ENCODE data around the gene HBG2. TPM values are rescaled to one million over a fixed set of nuclear protein-coding genes. Genes with fewer than 3 reads are reported as not detected.
"Not testable (repeated sequence)": the region's sequence is repeated elsewhere in the genome, so short reads cannot be mapped to it uniquely, and the experiment has no call there.

The HBG2 gene
- total RNA-seq = not detected
- polyA plus RNA-seq = not detected

- H3K36me3 Mint-ChIP-seq; POLR2A ChIA-PET; H3K4me3 ChIP-seq (ENCODE audit: low read length); H3K27ac Mint-ChIP-seq; DNase-seq; H3K36me3 ChIP-seq (ENCODE audit: insufficient read depth, low read length); H3K9me3 ChIP-seq (ENCODE audit: low read length); H3K27me3 ChIP-seq (ENCODE audit: insufficient read depth, low read length, poor library complexity, severe bottlenecking); H3K4me3 Mint-ChIP-seq; H3K4me1 Mint-ChIP-seq; CTCF ChIA-PET; H3K4me1 ChIP-seq (ENCODE audit: insufficient read depth, low read length): not testable (repeated sequence)
- H3K9me3 Mint-ChIP-seq = peaks cover 2 to 10% (median 4%) of the 10 kb centered on the region in 5 donors
- peak within 1 kb of the TSS; percentile 20 for H3K27ac ChIP-seq (ENCODE audit: low read depth, low read length)
- peaks cover 0 to 11% of the 10 kb centered on the region in 2 donors for H3K27me3 Mint-ChIP-seq
Observed at GRCh38 chr11:5254646-5255413, at the start of gene HBG2. HBG2 (minus strand) TSS chr11:5254781; CDS start chr11:5254728, 53 bp downstream.

- H3K4me3 ChIP-seq (ENCODE audit: low read length) = no peak overlapping the region
- CTCF ChIA-PET = no interaction called here
- H3K27ac Mint-ChIP-seq = no peak overlapping the region
- H3K4me1 ChIP-seq (ENCODE audit: insufficient read depth, low read length) = no peaks in the 10 kb centered on the region
- H3K36me3 Mint-ChIP-seq = no peaks in the 10 kb centered on the region
- POLR2A ChIA-PET = no interaction called here
- H3K9me3 ChIP-seq (ENCODE audit: low read length) = no peaks in the 10 kb centered on the region
- no peaks in the 10 kb centered on the region for H3K36me3 ChIP-seq (ENCODE audit: insufficient read depth, low read length)
- H3K27me3 Mint-ChIP-seq = peaks cover 0 to 1% of the 10 kb centered on the region in 2 donors
- H3K4me3 Mint-ChIP-seq = no peak overlapping the region
- DNase-seq = no peak
- H3K9me3 Mint-ChIP-seq = no peaks in the 10 kb centered on the region
- H3K27ac ChIP-seq (ENCODE audit: low read depth, low read length) = no peak overlapping the region
- H3K27me3 ChIP-seq (ENCODE audit: insufficient read depth, low read length, poor library complexity, severe bottlenecking) = no peaks in the 10 kb centered on the region
- H3K4me1 Mint-ChIP-seq = no peaks in the 10 kb centered on the region
Observed at GRCh38 chr11:5304046-5304445, 49.5 kb upstream of the HBG2 start.

GRCh38 chr11:5303626-5304025 lies 49.0 kb upstream of the HBG2 start:
- no peak for DNase-seq
- Histone ChIP-seq H3K4me3 (ENCODE audit: low read length) (no peak overlapping the region), H3K27me3 (ENCODE audit: insufficient read depth, low read length, poor library complexity, severe bottlenecking) (no peaks in the 10 kb centered on the region), H3K4me1 (ENCODE audit: insufficient read depth, low read length) (no peaks in the 10 kb centered on the region), H3K9me3 (ENCODE audit: low read length) (no peaks in the 10 kb centered on the region), H3K36me3 (ENCODE audit: insufficient read depth, low read length) (no peaks in the 10 kb centered on the region), H3K27ac (ENCODE audit: low read depth, low read length) (no peak overlapping the region)
- CTCF ChIA-PET = no interaction called here
- Mint-ChIP-seq H3K27ac (no peak overlapping the region), H3K36me3 (no peaks in the 10 kb centered on the region), H3K4me1 (no peaks in the 10 kb centered on the region), H3K27me3 (peaks cover 0 to 1% of the 10 kb centered on the region in 2 donors), H3K4me3 (no peak overlapping the region), H3K9me3 (no peaks in the 10 kb centered on the region)
- POLR2A ChIA-PET = no interaction called here

GRCh38 chr11:5301846-5302245 lies 47.3 kb upstream of the HBG2 start, which contains the start of gene OR51B4:
OR51B4 (minus strand) TSS chr11:5301946; CDS start chr11:5301946, 0 bp downstream.
- CTCF ChIA-PET = no interaction called here
- Mint-ChIP-seq H3K27ac (no peak within 1 kb of the TSS), H3K4me1 (no peaks in the 10 kb centered on the region)

GRCh38 chr11:5300251-5300650 lies 45.7 kb upstream of the HBG2 start:
- H3K27ac Mint-ChIP-seq = no peak overlapping the region
- no peak overlapping the region for H3K4me3 Mint-ChIP-seq
- ChIA-PET POLR2A (no interaction called here), CTCF (no interaction called here)
- H3K36me3 Mint-ChIP-seq = no peaks in the 10 kb centered on the region
- no peaks in the 10 kb centered on the region for H3K4me1 Mint-ChIP-seq
- H3K27me3 Mint-ChIP-seq = peaks cover 3 to 5% of the 10 kb centered on the region in 2 donors
- H3K4me3 ChIP-seq (ENCODE audit: low read length) = no peak overlapping the region
- DNase-seq = no peak
- H3K9me3 ChIP-seq (ENCODE audit: low read length) = no peaks in the 10 kb centered on the region
- no peaks in the 10 kb centered on the region for H3K27me3 ChIP-seq (ENCODE audit: insufficient read depth, low read length, poor library complexity, severe bottlenecking)
- no peak overlapping the region for H3K27ac ChIP-seq (ENCODE audit: low read depth, low read length)
- H3K36me3 ChIP-seq (ENCODE audit: insufficient read depth, low read length) = no peaks in the 10 kb centered on the region
- H3K4me1 ChIP-seq (ENCODE audit: insufficient read depth, low read length) = no peaks in the 10 kb centered on the region
- H3K9me3 Mint-ChIP-seq = peaks cover 0 to 2% (median 0%) of the 10 kb centered on the region in 5 donors

More at GRCh38 chr11:5301846-5302245, 47.3 kb upstream of the HBG2 start, which contains the start of gene OR51B4:
- POLR2A ChIA-PET = no interaction called here
- H3K4me3 Mint-ChIP-seq = no peak within 1 kb of the TSS
- H3K36me3 ChIP-seq (ENCODE audit: insufficient read depth, low read length) = no peaks in the 10 kb centered on the region
- no peaks in the 10 kb centered on the region for H3K36me3 Mint-ChIP-seq
- H3K9me3 ChIP-seq (ENCODE audit: low read length) = no peaks in the 10 kb centered on the region
- no peak within 1 kb of the TSS for H3K27ac ChIP-seq (ENCODE audit: low read depth, low read length)
- no peak within 1 kb of the TSS for H3K4me3 ChIP-seq (ENCODE audit: low read length)
- no peaks in the 10 kb centered on the region for H3K27me3 ChIP-seq (ENCODE audit: insufficient read depth, low read length, poor library complexity, severe bottlenecking)
- H3K27me3 Mint-ChIP-seq = peaks cover 3 to 5% of the 10 kb centered on the region in 2 donors
- DNase-seq = no peak
- H3K4me1 ChIP-seq (ENCODE audit: insufficient read depth, low read length) = no peaks in the 10 kb centered on the region
- no peaks in the 10 kb centered on the region for H3K9me3 Mint-ChIP-seq

GRCh38 chr11:5298451-5298850 lies 43.9 kb upstream of the HBG2 start:
- DNase-seq = no peak
- ChIA-PET CTCF (no interaction called here), POLR2A (no interaction called here)
- Histone ChIP-seq H3K27ac (ENCODE audit: low read depth, low read length) (no peak overlapping the region), H3K36me3 (ENCODE audit: insufficient read depth, low read length) (no peaks in the 10 kb centered on the region), H3K27me3 (ENCODE audit: insufficient read depth, low read length, poor library complexity, severe bottlenecking) (no peaks in the 10 kb centered on the region), H3K4me3 (ENCODE audit: low read length) (no peak overlapping the region), H3K9me3 (ENCODE audit: low read length) (no peaks in the 10 kb centered on the region), H3K4me1 (ENCODE audit: insufficient read depth, low read length) (no peaks in the 10 kb centered on the region)
- Mint-ChIP-seq H3K4me1 (no peaks in the 10 kb centered on the region), H3K36me3 (no peaks in the 10 kb centered on the region), H3K4me3 (no peak overlapping the region), H3K27ac (no peak overlapping the region), H3K9me3 (peaks cover 0 to 2% (median 0%) of the 10 kb centered on the region in 5 donors), H3K27me3 (peaks cover 2 to 5% of the 10 kb centered on the region in 2 donors)

GRCh38 chr11:5297721-5298323 lies 43.2 kb upstream of the HBG2 start:
- no peak overlapping the region for H3K27ac ChIP-seq (ENCODE audit: low read depth, low read length)
- CTCF ChIA-PET = no interaction called here

GRCh38 chr11:5294342-5294995 lies 39.9 kb upstream of the HBG2 start:
- H3K36me3 Mint-ChIP-seq; H3K9me3 ChIP-seq (ENCODE audit: low read length); H3K4me1 ChIP-seq (ENCODE audit: insufficient read depth, low read length); H3K4me3 ChIP-seq (ENCODE audit: low read length); H3K27ac Mint-ChIP-seq; POLR2A ChIA-PET; H3K27ac ChIP-seq (ENCODE audit: low read depth, low read length); H3K27me3 Mint-ChIP-seq; H3K4me1 Mint-ChIP-seq; H3K27me3 ChIP-seq (ENCODE audit: insufficient read depth, low read length, poor library complexity, severe bottlenecking); H3K9me3 Mint-ChIP-seq; DNase-seq; H3K4me3 Mint-ChIP-seq; H3K36me3 ChIP-seq (ENCODE audit: insufficient read depth, low read length); CTCF ChIA-PET: not testable (repeated sequence)

More at GRCh38 chr11:5297721-5298323, 43.2 kb upstream of the HBG2 start:
- Histone ChIP-seq H3K4me3 (ENCODE audit: low read length) (no peak overlapping the region), H3K27me3 (ENCODE audit: insufficient read depth, low read length, poor library complexity, severe bottlenecking) (no peaks in the 10 kb centered on the region), H3K9me3 (ENCODE audit: low read length) (no peaks in the 10 kb centered on the region), H3K4me1 (ENCODE audit: insufficient read depth, low read length) (no peaks in the 10 kb centered on the region), H3K36me3 (ENCODE audit: insufficient read depth, low read length) (no peaks in the 10 kb centered on the region)
- Mint-ChIP-seq H3K4me3 (no peak overlapping the region), H3K4me1 (no peaks in the 10 kb centered on the region), H3K27ac (no peak overlapping the region), H3K9me3 (peaks cover 0 to 2% (median 0%) of the 10 kb centered on the region in 5 donors), H3K36me3 (no peaks in the 10 kb centered on the region), H3K27me3 (peaks cover 2 to 5% of the 10 kb centered on the region in 2 donors)
- DNase-seq = no peak
- POLR2A ChIA-PET = no interaction called here
